Astrocyte of the cerebellum (primary cell): Measurements from ENCODE around the gene MYT1.
"Not testable (repeated sequence)": the region's sequence is repeated elsewhere in the genome, so short reads cannot be mapped to it uniquely, and the experiment has no call there.

ENCODE experiments used
- DNase-seq: peaks from one replicate; pipeline ENCODE4 v3.0.0-alpha.2; 2011; ENCODE audit warnings: low read depth
- H3K4me3 ChIP-seq: 2 replicates; pipeline ENCODE4 v1.5.1; 2011; ENCODE audit warnings: mild to moderate bottlenecking, low read depth, low read length, moderate library complexity
- in situ Hi-C: cut with HindIII; loops from 2 replicates; pipeline ENCODE4 v1.10.0; 2017; ENCODE audit warnings: low sequenced_read_pairs
- TF ChIP-seq, protein P1 (sequence below): IDR thresholded peaks from 2 replicates; pipeline ENCODE4 v1.5.1; 2012; ENCODE audit warnings: low read length, low read depth, moderate library complexity, mild to moderate bottlenecking; ENCODE audit errors: missing control alignments

Gene MYT1

DNA sequence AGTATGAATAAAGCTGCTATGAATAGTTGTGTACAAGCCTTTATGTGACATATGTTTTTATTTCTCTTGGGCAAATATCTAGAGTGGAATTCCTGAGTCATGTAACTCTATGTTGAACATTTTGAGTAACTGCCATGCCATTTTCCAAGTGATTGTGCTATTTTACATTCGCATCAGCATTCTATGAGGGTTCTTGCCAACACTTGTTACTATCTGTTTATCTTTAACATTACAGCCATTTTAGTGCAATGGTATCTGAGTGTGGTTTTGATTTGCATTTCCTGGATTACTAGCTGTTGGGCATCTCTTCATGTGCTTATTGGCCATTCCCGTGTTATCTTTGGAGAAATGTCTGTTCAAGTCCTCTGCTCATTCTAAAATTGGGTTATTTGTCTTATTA is 19.1 kb downstream of the MYT1 start:
- TF ChIP-seq, protein P1, sequence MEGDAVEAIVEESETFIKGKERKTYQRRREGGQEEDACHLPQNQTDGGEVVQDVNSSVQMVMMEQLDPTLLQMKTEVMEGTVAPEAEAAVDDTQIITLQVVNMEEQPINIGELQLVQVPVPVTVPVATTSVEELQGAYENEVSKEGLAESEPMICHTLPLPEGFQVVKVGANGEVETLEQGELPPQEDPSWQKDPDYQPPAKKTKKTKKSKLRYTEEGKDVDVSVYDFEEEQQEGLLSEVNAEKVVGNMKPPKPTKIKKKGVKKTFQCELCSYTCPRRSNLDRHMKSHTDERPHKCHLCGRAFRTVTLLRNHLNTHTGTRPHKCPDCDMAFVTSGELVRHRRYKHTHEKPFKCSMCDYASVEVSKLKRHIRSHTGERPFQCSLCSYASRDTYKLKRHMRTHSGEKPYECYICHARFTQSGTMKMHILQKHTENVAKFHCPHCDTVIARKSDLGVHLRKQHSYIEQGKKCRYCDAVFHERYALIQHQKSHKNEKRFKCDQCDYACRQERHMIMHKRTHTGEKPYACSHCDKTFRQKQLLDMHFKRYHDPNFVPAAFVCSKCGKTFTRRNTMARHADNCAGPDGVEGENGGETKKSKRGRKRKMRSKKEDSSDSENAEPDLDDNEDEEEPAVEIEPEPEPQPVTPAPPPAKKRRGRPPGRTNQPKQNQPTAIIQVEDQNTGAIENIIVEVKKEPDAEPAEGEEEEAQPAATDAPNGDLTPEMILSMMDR: no peak
- in situ Hi-C loops: no loop called here
- H3K4me3 ChIP-seq: no peak overlapping the region
- no peak for DNase-seq

DNA sequence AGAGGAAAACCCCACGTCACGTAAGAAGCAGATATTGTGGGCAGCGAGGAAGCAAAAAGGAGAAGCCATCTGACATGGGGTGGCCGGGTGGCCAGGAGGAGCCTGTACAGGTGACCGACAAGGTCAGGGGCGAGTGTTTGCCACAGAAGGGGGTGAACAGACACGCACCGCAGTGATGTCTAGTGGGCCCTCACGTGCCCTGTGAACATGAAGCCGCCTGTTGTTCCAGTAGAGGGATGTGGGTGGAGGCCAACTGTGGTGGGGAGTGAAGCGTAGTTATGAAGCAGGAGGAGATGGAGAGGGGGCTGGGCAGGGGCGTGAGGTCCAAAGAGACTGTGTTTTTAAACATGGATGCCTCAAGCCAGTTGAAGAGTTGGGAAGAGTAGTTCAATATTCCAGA is 20.5 kb downstream of the MYT1 start:
- DNase-seq: no peak
- no peak overlapping the region for H3K4me3 ChIP-seq
- TF ChIP-seq, protein P1: no peak
- in situ Hi-C loops: no loop called here

- in situ Hi-C loops: no loop called here
- no peak for DNase-seq
- TF ChIP-seq, protein P1: no peak
- H3K4me3 ChIP-seq: no peak overlapping the region
Observed at GRCh38 chr20:64185276-64185900, 21.1 kb downstream of the MYT1 start.

DNA sequence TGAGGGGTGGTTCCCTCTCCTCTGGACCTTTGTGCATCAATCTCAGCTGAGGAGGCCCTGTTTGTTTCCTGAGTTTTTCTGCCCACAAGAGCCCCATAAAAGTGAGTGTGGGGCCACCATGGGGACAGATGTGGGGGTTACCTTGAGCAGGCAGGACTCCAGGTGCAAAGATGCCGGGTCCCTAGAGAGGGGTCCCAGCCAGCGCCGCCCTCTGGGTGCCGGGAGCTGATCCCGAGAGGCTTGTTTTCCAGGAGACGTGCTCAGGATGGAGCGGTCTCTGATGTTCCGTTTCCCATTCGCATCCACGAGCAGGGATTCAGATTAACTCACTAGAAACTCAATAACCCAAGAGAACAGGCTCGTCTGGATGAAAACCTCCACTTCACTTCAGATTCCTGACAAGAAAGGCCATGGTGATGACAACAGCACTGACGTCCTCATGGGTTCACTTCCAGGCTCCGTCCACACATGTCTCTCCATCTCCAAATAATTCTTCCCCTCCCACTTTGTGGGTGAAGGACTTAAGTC is 21.9 kb downstream of the MYT1 start:
- no peak overlapping the region for H3K4me3 ChIP-seq
- no peak for DNase-seq
- TF ChIP-seq, protein P1: no peak
- in situ Hi-C loops: no loop called here

DNA sequence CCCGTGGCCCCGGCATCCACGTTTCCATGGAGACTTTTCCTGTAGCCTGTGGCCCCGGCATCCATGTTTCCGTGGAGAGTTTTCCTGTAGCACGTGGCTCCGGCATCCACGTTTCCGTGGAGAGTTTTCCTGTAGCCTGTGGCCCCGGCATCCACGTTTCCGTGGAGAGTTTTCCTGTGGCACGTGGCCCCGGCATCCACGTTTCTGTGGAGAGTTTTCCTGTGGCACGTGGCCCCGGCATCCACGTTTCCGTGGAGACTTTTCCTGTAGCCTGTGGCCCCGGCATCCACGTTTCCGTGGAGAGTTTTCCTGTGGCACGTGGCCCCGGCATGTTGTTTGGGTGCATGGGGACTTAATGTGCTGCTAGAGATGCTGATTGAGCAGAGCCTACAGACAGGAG is 23.0 kb downstream of the MYT1 start:
- H3K4me3 ChIP-seq, DNase-seq, in situ Hi-C loops: not testable (repeated sequence)

GRCh38 chr20:64188091-64188490 is 23.8 kb downstream of the MYT1 start:
- in situ Hi-C loops: no loop called here
- no peak for DNase-seq
- H3K4me3 ChIP-seq: no peak overlapping the region
- TF ChIP-seq, protein P1: no peak

DNA sequence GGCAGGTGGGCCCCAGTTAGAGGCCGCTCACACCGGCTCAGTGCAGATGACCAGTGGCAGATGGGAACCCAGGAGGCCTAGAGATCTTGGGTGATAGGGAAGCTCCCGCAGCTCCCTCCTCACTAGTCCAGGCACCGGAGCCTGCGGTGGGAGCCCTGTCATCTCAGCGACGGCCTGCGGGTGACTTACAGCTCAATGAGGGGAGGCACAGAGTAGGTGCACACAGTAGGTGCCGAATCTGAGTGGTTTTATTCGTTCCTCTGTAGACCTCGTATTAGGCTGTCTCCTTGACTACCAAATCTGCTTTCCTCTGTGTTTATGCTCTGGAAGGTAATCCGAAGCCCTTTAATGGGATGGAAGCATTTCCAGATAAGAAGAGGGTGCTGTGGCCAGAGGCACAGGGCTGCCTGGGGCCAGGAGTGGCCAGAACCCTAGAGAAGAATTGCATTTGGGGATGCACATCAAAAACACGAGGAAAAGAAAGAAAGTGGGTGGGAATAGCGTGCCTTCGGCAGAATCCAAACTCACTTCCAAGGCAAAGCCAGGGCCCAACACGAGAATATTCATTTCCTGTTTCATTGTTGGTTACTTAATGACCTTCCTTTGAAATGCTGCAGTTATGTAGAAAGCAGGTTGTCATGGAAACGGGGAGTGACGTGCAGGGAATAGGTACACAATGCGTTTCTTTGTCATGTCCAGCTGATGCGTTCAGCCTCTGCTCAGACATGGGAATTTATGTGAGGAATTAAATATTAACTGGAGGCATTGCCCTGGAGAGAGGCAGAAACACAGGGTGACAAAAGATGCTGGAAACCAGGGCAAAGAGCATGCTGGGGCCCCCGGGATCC is 24.7 kb downstream of the MYT1 start:
- DNase-seq: no peak
- TF ChIP-seq, protein P1: no peak
- H3K4me3 ChIP-seq: no peak overlapping the region
- in situ Hi-C loops: no loop called here
